H1 (cell line): ENCODE data around the gene WDR4. TPM values are rescaled to one million over a fixed set of nuclear protein-coding genes. Genes with fewer than 3 reads are reported as not detected.
A peak's percentile ranks its signal among the peaks of the same experiment; 100 is the strongest.

Experiments
- CTCF ChIA-PET: fragments of 300-600 bp; sonication (Branson Sonifier 250); formaldehyde crosslinking; loops from one replicate; lab custom pipeline; 2021; ENCODE audit not compliant: partially characterized antibody; lab: Charles Lee
- POLR2A ChIA-PET: fragments of 300-600 bp; sonication (Branson Sonifier 250); formaldehyde crosslinking; loops from one replicate; lab custom pipeline; 2021; ENCODE audit warnings: inconsistent platforms; ENCODE audit not compliant: partially characterized antibody; lab: Charles Lee
- DNase-seq, 2 experiments: peaks; one replicate each; pipeline versions ENCODE4 v3.0.0 to v3.0.0-alpha.2; 2010 to 2022; ENCODE audit warnings: low spot score in 2 of 2, low read depth in 1 of 2, mixed read lengths in 1 of 2
- FAIRE-seq: peaks from 2 replicates; lab custom pipeline; 2011; peaks lifted over from hg19 to GRCh38; lab: Jason Lieb, UNC
- H2AFZ ChIP-seq: 2 replicates; pipeline ENCODE4 v1.8.1; 2012; ENCODE audit warnings: low read length, inconsistent platforms
- H2AK5ac ChIP-seq: 2 replicates; pipeline ENCODE4 v1.6.1; 2013; ENCODE audit warnings: low read depth, low read length
- H2BK120ac ChIP-seq: replicated peaks from 2 replicates; pipeline ENCODE3; 2013; ENCODE audit warnings: low read depth, low read length, inconsistent platforms
- H2BK12ac ChIP-seq: 2 replicates; pipeline ENCODE4 v1.6.1; 2013; ENCODE audit warnings: low read depth, low read length
- H2BK15ac ChIP-seq: 2 replicates; pipeline ENCODE4 v1.6.1; 2013; ENCODE audit warnings: low read length
- H2BK20ac ChIP-seq: 2 replicates; pipeline ENCODE4 v1.6.1; 2013; ENCODE audit warnings: low read length
- H2BK5ac ChIP-seq: 2 replicates; pipeline ENCODE4 v1.6.1; 2013; ENCODE audit warnings: low read depth, low read length
- H3K14ac ChIP-seq: 2 replicates; pipeline ENCODE4 v1.6.1; 2013; ENCODE audit warnings: inconsistent platforms; ENCODE audit not compliant: insufficient read length
- H3K18ac ChIP-seq: 2 replicates; pipeline ENCODE4 v1.6.1; 2013; ENCODE audit warnings: low read length; ENCODE audit errors: extremely low read depth
- H3K23ac ChIP-seq: 2 replicates; pipeline ENCODE4 v1.6.1; 2013; ENCODE audit warnings: inconsistent platforms; ENCODE audit not compliant: insufficient read length
- H3K23me2 ChIP-seq: 2 replicates; pipeline ENCODE4 v1.6.1; 2013; ENCODE audit warnings: low read depth, low read length
- H3K27ac ChIP-seq: 2 replicates; pipeline ENCODE4 v1.6.1; 2011; ENCODE audit warnings: low read depth, low read length, inconsistent platforms
- H3K27me3 ChIP-seq, 4 experiments: replicated peaks in 1 of 4; 1 replicate in 1 of 4; 2 replicates in 3 of 4; pipeline versions ENCODE4 v1.6.1 to v1.8.1; 2011 to 2013; ENCODE audit warnings: low read length in 3 of 4, mild to moderate bottlenecking in 3 of 4, inconsistent platforms in 2 of 4, mixed read lengths in 2 of 4, moderate library complexity in 1 of 4; ENCODE audit not compliant: control insufficient read depth in 3 of 4, insufficient read depth in 3 of 4; ENCODE audit errors: extremely low read depth in 1 of 4
- H3K36me3 ChIP-seq, 4 experiments: 2 replicates each; pipeline versions ENCODE4 v1.6.1 to v1.8.1; 2011 to 2013; ENCODE audit warnings: mild to moderate bottlenecking in 4 of 4, low read length in 3 of 4, moderate library complexity in 2 of 4, control low read depth in 1 of 4, inconsistent platforms in 1 of 4; ENCODE audit not compliant: insufficient read depth in 4 of 4, control insufficient read depth in 2 of 4
- H3K4ac ChIP-seq: replicated peaks from 2 replicates; pipeline ENCODE3; 2013; ENCODE audit warnings: low read length, low read depth, mixed read lengths, inconsistent platforms; ENCODE audit not compliant: insufficient read length
- H3K4me1 ChIP-seq, 4 experiments: replicated peaks in 1 of 4; 1 replicate in 1 of 4; 2 replicates in 3 of 4; pipeline versions ENCODE4 v1.6.1 to v1.8.1; 2011 to 2013; ENCODE audit warnings: low read length in 3 of 4, inconsistent platforms in 2 of 4, mixed read lengths in 1 of 4; ENCODE audit not compliant: insufficient read depth in 4 of 4, control insufficient read depth in 3 of 4
- H3K4me2 ChIP-seq, 2 experiments: 2 replicates each; pipeline versions ENCODE4 v1.6.1 to v1.8.1; 2011 to 2013; ENCODE audit warnings: low read depth in 2 of 2, low read length in 2 of 2, control low read depth in 1 of 2, inconsistent platforms in 1 of 2, mild to moderate bottlenecking in 1 of 2; ENCODE audit not compliant: insufficient read depth in 1 of 2
- H3K4me3 ChIP-seq, 4 experiments: fragments of 200-600, 300-600 bp in 1 of 4; sonication (generic), shearing (Covaris generic), sonication (Bioruptor Twin) in 1 of 4; 2 replicates each; pipeline versions ENCODE4 v1.5.1 to v1.8.1; 2011 to 2016; ENCODE audit warnings: low read length in 4 of 4, low read depth in 3 of 4, control low read depth in 2 of 4, inconsistent platforms in 2 of 4, mild to moderate bottlenecking in 2 of 4, mixed read lengths in 1 of 4, moderate library complexity in 1 of 4; ENCODE audit not compliant: insufficient read depth in 2 of 4; ENCODE audit errors: extremely low read depth in 1 of 4
- H3K56ac ChIP-seq: replicated peaks from 2 replicates; pipeline ENCODE3; 2013; ENCODE audit warnings: low read depth, mild to moderate bottlenecking, mixed read lengths, low read length, inconsistent platforms; ENCODE audit not compliant: insufficient read length
- H3K79me1 ChIP-seq: 2 replicates; pipeline ENCODE4 v1.6.1; 2013; ENCODE audit warnings: low read depth, low read length, control low read depth
- H3K79me2 ChIP-seq, 2 experiments: 2 replicates each; pipeline versions ENCODE4 v1.6.1 to v1.8.1; 2012 to 2013; ENCODE audit warnings: low read length in 2 of 2, mild to moderate bottlenecking in 2 of 2, inconsistent platforms in 1 of 2; ENCODE audit not compliant: insufficient read depth in 2 of 2, control insufficient read depth in 1 of 2
- H3K9ac ChIP-seq, 4 experiments: replicated peaks in 1 of 4; 1 replicate in 1 of 4; 2 replicates in 3 of 4; pipeline versions ENCODE4 v1.6.1 to v1.8.1; 2011 to 2013; ENCODE audit warnings: low read depth in 3 of 4, low read length in 3 of 4, control low read depth in 2 of 4, mild to moderate bottlenecking in 2 of 4, moderate library complexity in 2 of 4, inconsistent platforms in 1 of 4; ENCODE audit errors: extremely low read depth in 1 of 4
- H3K9me3 ChIP-seq, 2 experiments: 2 replicates each; pipeline versions ENCODE4 v1.6.1 to v1.8.1; 2012 to 2013; ENCODE audit warnings: mild to moderate bottlenecking in 2 of 2, moderate library complexity in 2 of 2, control low read depth in 1 of 2, inconsistent platforms in 1 of 2, low read depth in 1 of 2, low read length in 1 of 2, mixed read lengths in 1 of 2; ENCODE audit not compliant: insufficient read depth in 2 of 2
- H4K20me1 ChIP-seq, 2 experiments: replicated peaks in 1 of 2; 2 replicates each; pipeline versions ENCODE3 to v1.8.1; 2011 to 2013; ENCODE audit warnings: inconsistent platforms in 2 of 2, low read length in 2 of 2, mild to moderate bottlenecking in 1 of 2; ENCODE audit not compliant: insufficient read depth in 2 of 2, control insufficient read depth in 1 of 2
- H4K5ac ChIP-seq: 2 replicates; pipeline ENCODE4 v1.6.1; 2013; ENCODE audit warnings: low read length, low read depth, mixed read lengths, inconsistent platforms; ENCODE audit not compliant: insufficient read length
- H4K8ac ChIP-seq: 2 replicates; pipeline ENCODE4 v1.8.0; 2013; ENCODE audit warnings: mild to moderate bottlenecking, moderate library complexity, low read length, inconsistent platforms; ENCODE audit not compliant: insufficient read depth; ENCODE audit errors: extremely low read depth
- H4K91ac ChIP-seq: replicated peaks from 2 replicates; pipeline ENCODE3; 2013; ENCODE audit warnings: low read length, mixed read lengths, inconsistent platforms; ENCODE audit not compliant: insufficient read length
- CHD1 ChIP-seq: IDR thresholded peaks from 2 replicates; pipeline ENCODE4 v1.6.1; 2012; ENCODE audit warnings: low read depth, low read length, improper control_type of control experiment
- CREB1 ChIP-seq: IDR thresholded peaks from 2 replicates; pipeline ENCODE4 v1.6.1; 2012; ENCODE audit warnings: inconsistent platforms
- CTCF ChIP-seq, 3 experiments: IDR thresholded peaks; 1 replicate in 2 of 3; 2 replicates in 1 of 3; pipeline versions ENCODE4 v1.5.1 to v1.6.1; 2011; ENCODE audit warnings: low read length in 3 of 3, mild to moderate bottlenecking in 3 of 3, inconsistent platforms in 2 of 3, low read depth in 1 of 3, moderate library complexity in 1 of 3; ENCODE audit not compliant: insufficient read depth in 1 of 3; ENCODE audit errors: control extremely low read depth in 1 of 3
- NRF1 ChIP-seq: IDR thresholded peaks from 2 replicates; pipeline ENCODE4 v1.6.1; 2011; ENCODE audit warnings: mild to moderate bottlenecking, low read depth, low read length, improper control_type of control experiment
- PHF8 ChIP-seq: fragments of 200-600 bp; sonication (generic); conservative IDR thresholded peaks from 2 replicates; pipeline ENCODE4 v1.7.1; 2012; ENCODE audit warnings: low read depth, mild to moderate bottlenecking, inconsistent platforms, low read length, moderate library complexity
- WGBS, 2 experiments: shearing (Covaris generic) in 1 of 2; methylation state at CpG; one replicate each; pipeline versions ENCODE4 v1.1.6 to v1.1.7; 2013 to 2015; ENCODE audit warnings: low lambda C conversion rate in 2 of 2, mixed read lengths in 2 of 2, inconsistent platforms in 1 of 2, low coverage in 1 of 2, missing lambda C conversion rate in 1 of 2; ENCODE audit not compliant: insufficient replicate concordance in 2 of 2, insufficient coverage in 1 of 2, insufficient read length in 1 of 2; ENCODE audit errors: extremely low coverage in 1 of 2, missing lambda C conversion rate in 1 of 2; 5-methylcytosine and 5-hydroxymethylcytosine counted together
- polyA plus RNA-seq, 7 experiments: library from polyadenylated mRNA; depleted of rRNA in 3 of 7; stranded (reverse) in 5 of 7; unstranded in 2 of 7; fragments of >200 nt in 5 of 7; fragments of 200-250 nt in 2 of 7; gene quantifications; 1 replicate in 5 of 7; 2 replicates in 1 of 7; 4 replicates in 1 of 7; pipeline versions ENCODE4 v1.2.1 to v1.2.3, GENCODE V29; 2011 to 2013; ENCODE audit warnings: missing spikeins in 2 of 7, mixed read lengths in 2 of 7
- total RNA-seq: library from RNA; stranded (reverse); fragmentation: NEBNext Ultra II Directional; extraction: Animal tissue kit (Norgen Biotek cat#: 25700); gene quantifications from 2 replicates; pipeline ENCODE4 v1.2.1, GENCODE V29; 2021
- TF ChIP-seq, protein P1 (sequence below): IDR thresholded peaks from 2 replicates; pipeline ENCODE4 v1.6.1; 2011; ENCODE audit warnings: low read length, improper control_type of control experiment

Gene WDR4
- total and polyA plus RNA-seq, 2 of the 8 experiments (the other 6 are each of a cell fraction or from before 2014, with no cell fraction given): 28.9 to 47.8 TPM

GRCh38 chr21:42892931-42893755, 13.8 kb upstream of the WDR4 start, which contains the start of gene NDUFV3:
TSS of gene NDUFV3 (plus strand) at chr21:42893309. CDS start at chr21:42893334, 25 bp downstream.
- Histone ChIP-seq H3K4me2 (peak within 1 kb of the TSS; percentile 78 to 88), H4K91ac (peak within 1 kb of the TSS; percentile 88), H3K79me1 (peaks cover 3% of the 10 kb centered on the region; the same call in 1 of the 2 replicates), H2BK15ac (0 out of 2 replicates have a peak within 1 kb of the TSS, but pooled peaks have one; percentile 18), H3K9me3 (no peaks in the 10 kb centered on the region), H3K9ac (peak within 1 kb of the TSS; percentile 69 to 89 (median 83)), H3K18ac (peak within 1 kb of the TSS; percentile 98), H3K4me1 (no peaks in the 10 kb centered on the region), H3K27me3 (no peaks in the 10 kb centered on the region), H2AK5ac (no peak within 1 kb of the TSS), H3K27ac (peak within 1 kb of the TSS; percentile 84; the same call in 1 of the 2 replicates), H2BK120ac (no peak within 1 kb of the TSS), H3K23ac (no peak within 1 kb of the TSS), H3K4me3 (peak within 1 kb of the TSS; percentile 67 to 92 (median 86)), H3K56ac (no peak within 1 kb of the TSS), H2BK12ac (peak within 1 kb of the TSS; percentile 76; the same call in 1 of the 2 replicates), H2AFZ (0 out of 2 replicates have a peak within 1 kb of the TSS, but pooled peaks have one; percentile 18), H2BK20ac (no peak within 1 kb of the TSS), H3K79me2 (peaks cover 0 to 12% of the 10 kb centered on the region in 2 experiments; a peak in 2 of 4 replicates), H4K20me1 (peaks cover 0 to 3% of the 10 kb centered on the region in 2 experiments), H3K23me2 (peaks cover 2% of the 10 kb centered on the region), H3K14ac (no peak within 1 kb of the TSS), H4K8ac (peak within 1 kb of the TSS; percentile 94), H2BK5ac (peak within 1 kb of the TSS; percentile 94), H4K5ac (peak within 1 kb of the TSS; percentile 71), H3K36me3 (peaks cover 5 to 10% (median 8%) of the 10 kb centered on the region in 4 experiments; a peak in 5 of 8 replicates), H3K4ac (peak within 1 kb of the TSS; percentile 45)
- WGBS, 2 experiments: 1% methylated on average over 74 of the region's 87 CpGs; no CpG with 5 or more reads in 1 of the 2 experiments
- peak; percentile 96 to 98 for DNase-seq
- ChIA-PET POLR2A (interaction anchor here (0.7 to 3.4 kb wide), 16 partner anchors 9 to 141 kb away, joined by 3 to 41 read pairs (median 4); partner anchors contain the start of gene WDR4), CTCF (interaction anchor here (0.5 to 3.0 kb wide), 4 partner anchors 12 to 91 kb away, joined by 3 to 11 read pairs (median 3); no protein-coding TSS in a partner anchor)
- no peak for FAIRE-seq
- TF ChIP-seq CHD1 (no peak), PHF8 (peak; percentile 85), NRF1 (peak; percentile 60), CTCF (IDR thresholded peaks at IDR 0.05; ENCODE audit: control extremely low read depth in 1 of 3, insufficient read depth in 1 of 3, low read depth in 1 of 3, low read length in 3 of 3) (no peak), CREB1 (peak; percentile 90)
- TF ChIP-seq, protein P1, sequence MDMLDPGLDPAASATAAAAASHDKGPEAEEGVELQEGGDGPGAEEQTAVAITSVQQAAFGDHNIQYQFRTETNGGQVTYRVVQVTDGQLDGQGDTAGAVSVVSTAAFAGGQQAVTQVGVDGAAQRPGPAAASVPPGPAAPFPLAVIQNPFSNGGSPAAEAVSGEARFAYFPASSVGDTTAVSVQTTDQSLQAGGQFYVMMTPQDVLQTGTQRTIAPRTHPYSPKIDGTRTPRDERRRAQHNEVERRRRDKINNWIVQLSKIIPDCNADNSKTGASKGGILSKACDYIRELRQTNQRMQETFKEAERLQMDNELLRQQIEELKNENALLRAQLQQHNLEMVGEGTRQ: no peak
